Neural progenitor cell (in vitro differentiated cells): Measurements from ENCODE around the gene NAT8L.

Experiments
- CTCF ChIP-seq: fragments of 200-600 bp; sonication (generic); IDR thresholded peaks from 2 replicates; pipeline ENCODE4 v1.5.1; 2017; ENCODE audit warnings: antibody characterized with exemption, mild to moderate bottlenecking
- EZH2 ChIP-seq: fragments of 200-600 bp; sonication (generic); IDR thresholded peaks from 2 replicates; pipeline ENCODE4 v1.6.1; 2017; ENCODE audit warnings: antibody characterized with exemption, mild to moderate bottlenecking, moderate library complexity
- EZH2phosphoT487 ChIP-seq: fragments of 200-600 bp; sonication (generic); IDR thresholded peaks from 2 replicates; pipeline ENCODE4 v1.6.1; 2017; ENCODE audit warnings: antibody characterized with exemption

- TF ChIP-seq CTCF (no peak), EZH2 (no peak), EZH2phosphoT487 (no peak)
These were observed 28.0 kb downstream of the NAT8L start for GRCh38 chr4:2087170-2087569.
